HCT116 (cell line): ENCODE results near the gene WDR62. TPM values are rescaled to one million over a fixed set of nuclear protein-coding genes. Genes with fewer than 3 reads are reported as not detected.

Source experiments
- ATAC-seq: fragments of 200-7000 bp; cut with Tn5 transposase; 2 replicates; pipeline ENCODE4 v1.9.1; 2020; ENCODE audit warnings: mild to moderate bottlenecking, moderate library complexity
- BruUV-seq: library from RNA; stranded (reverse); fragments of 400-500 nt; replicated peaks from 2 replicates; lab custom pipeline; 2021; lab: Mats Ljungman, UMichigan
- CTCF ChIA-PET: fragments of 300-600 bp; sonication (Branson Sonifier 250); formaldehyde crosslinking; loops from one replicate; lab custom pipeline; 2021; ENCODE audit warnings: antibody characterized with exemption; lab: Charles Lee
- POLR2A ChIA-PET: fragments of 300-600, 350-600 bp; sonication (Branson Sonifier 250); formaldehyde crosslinking; loops from one replicate; lab custom pipeline; 2021; ENCODE audit warnings: antibody characterized with exemption; lab: Charles Lee
- RAD21 ChIA-PET, 2 experiments: fragments of 300-600 bp; sonication (Branson Sonifier 250); formaldehyde crosslinking; loops; one replicate each; lab custom pipeline; 2023; ENCODE audit warnings: low total read pairs in 2 of 2; ENCODE audit not compliant: uncharacterized antibody in 2 of 2, unreplicated experiment in 2 of 2, low non-redundant PET in 1 of 2; lab: Charles Lee
- DNase-seq: peaks from one replicate; pipeline ENCODE4 v3.0.0-alpha.2; 2010; ENCODE audit warnings: low read depth, low spot score
- H2AFZ ChIP-seq: fragments of 200-600 bp; shearing (Covaris generic), sonication (generic); 2 replicates; pipeline ENCODE4 v1.6.1; 2017; ENCODE audit warnings: low read depth, mixed run types, mixed read lengths, antibody characterized with exemption, low read length; ENCODE audit not compliant: poor library complexity, severe bottlenecking
- H3K27ac ChIP-seq: 2 replicates; pipeline ENCODE4 v1.5.1; 2012; ENCODE audit warnings: low read depth, low read length
- H3K27me3 ChIP-seq: fragments of 200-600 bp; sonication (generic); 2 replicates; pipeline ENCODE4 v1.6.1; 2016; ENCODE audit warnings: mixed run types, low read length, mixed read lengths; ENCODE audit not compliant: insufficient read depth
- H3K36me3 ChIP-seq, 2 experiments: fragments of 200-500 bp in 1 of 2; fragments of 200-600 bp in 1 of 2; sonication (Bioruptor generic) in 1 of 2; sonication (generic) in 1 of 2; 2 replicates each; pipeline versions ENCODE4 v1.5.1 to v1.6.1; 2014 to 2016; ENCODE audit warnings: low read length in 2 of 2, inconsistent platforms in 1 of 2, mixed read lengths in 1 of 2, mixed run types in 1 of 2; ENCODE audit not compliant: insufficient read depth in 2 of 2, control insufficient read depth in 1 of 2
- H3K4me1 ChIP-seq, 2 experiments: fragments of 200-600 bp in 1 of 2; sonication (generic) in 1 of 2; 2 replicates each; pipeline versions ENCODE4 v1.5.1 to v1.6.1; 2012 to 2017; ENCODE audit warnings: low read length in 2 of 2, inconsistent platforms in 1 of 2, mild to moderate bottlenecking in 1 of 2, mixed read lengths in 1 of 2, mixed run types in 1 of 2, moderate library complexity in 1 of 2; ENCODE audit not compliant: insufficient read depth in 2 of 2, control insufficient read depth in 1 of 2
- H3K4me2 ChIP-seq: fragments of 200-600 bp; sonication (generic); 2 replicates; pipeline ENCODE4 v1.6.1; 2017; ENCODE audit warnings: mixed run types, low read length, mixed read lengths
- H3K4me3 ChIP-seq, 2 experiments: fragments of 200-600 bp in 1 of 2; sonication (generic) in 1 of 2; replicated peaks in 1 of 2; 2 replicates each; pipeline ENCODE4 v1.5.1; 2011 to 2016; ENCODE audit warnings: low read length in 2 of 2, control low read depth in 1 of 2, low read depth in 1 of 2, mild to moderate bottlenecking in 1 of 2, mixed read lengths in 1 of 2, mixed run types in 1 of 2
- H3K79me2 ChIP-seq: fragments of 200-600 bp; sonication (generic); 2 replicates; pipeline ENCODE4 v1.6.1; 2017; ENCODE audit warnings: mild to moderate bottlenecking, mixed run types, low read length, moderate library complexity, mixed read lengths; ENCODE audit not compliant: insufficient read depth
- H3K9ac ChIP-seq: fragments of 200-600 bp; sonication (generic); 2 replicates; pipeline ENCODE4 v1.6.1; 2016; ENCODE audit warnings: low read length, mixed read lengths
- H3K9me2 ChIP-seq: fragments of 200-600 bp; sonication (generic), shearing (Covaris generic); 2 replicates; pipeline ENCODE4 v1.6.1; 2017; ENCODE audit warnings: mixed run types, mild to moderate bottlenecking, moderate library complexity; ENCODE audit not compliant: insufficient read depth
- H3K9me3 ChIP-seq, 2 experiments: fragments of 200-500 bp in 1 of 2; fragments of 200-600 bp in 1 of 2; sonication (Bioruptor generic) in 1 of 2; sonication (generic) in 1 of 2; 2 replicates each; pipeline ENCODE4 v1.6.1; 2014 to 2017; ENCODE audit warnings: low read length in 2 of 2, mixed read lengths in 2 of 2, inconsistent platforms in 1 of 2, low read depth in 1 of 2, mild to moderate bottlenecking in 1 of 2, mixed run types in 1 of 2, moderate library complexity in 1 of 2; ENCODE audit not compliant: control insufficient read depth in 1 of 2, insufficient read depth in 1 of 2
- H4K20me1 ChIP-seq: fragments of 200-600 bp; sonication (generic), shearing (Covaris generic); 2 replicates; pipeline ENCODE4 v1.6.1; 2017; ENCODE audit warnings: mixed run types, mild to moderate bottlenecking, moderate library complexity; ENCODE audit not compliant: insufficient read depth
- CTCF ChIP-seq, 3 experiments: fragments of 200-600 bp in 1 of 3; sonication (generic) in 1 of 3; IDR thresholded peaks in 2 of 3; conservative IDR thresholded peaks in 1 of 3; 2 replicates each; pipeline ENCODE4 v1.5.1; 2012 to 2017; ENCODE audit warnings: low read depth in 2 of 3, low read length in 2 of 3, antibody characterized with exemption in 1 of 3, borderline replicate concordance in 1 of 3, control low read depth in 1 of 3, mild to moderate bottlenecking in 1 of 3, mixed read lengths in 1 of 3, mixed run types in 1 of 3, moderate library complexity in 1 of 3; ENCODE audit not compliant: insufficient read depth in 1 of 3
- EGR1 ChIP-seq: IDR thresholded peaks from 2 replicates; pipeline ENCODE4 v1.6.1; 2012; ENCODE audit warnings: low read depth
- POLR2A ChIP-seq: IDR thresholded peaks from 2 replicates; pipeline ENCODE4 v1.7.0; 2011; ENCODE audit warnings: borderline replicate concordance; ENCODE audit not compliant: insufficient read depth, insufficient read length; ENCODE audit errors: extremely low read depth
- POLR2AphosphoS5 ChIP-seq: IDR thresholded peaks from 2 replicates; pipeline ENCODE4 v1.6.1; 2011; ENCODE audit warnings: mild to moderate bottlenecking, low read depth, low read length, moderate library complexity
- RAD21 ChIP-seq: IDR thresholded peaks from 2 replicates; pipeline ENCODE4 v1.6.1; 2012; ENCODE audit warnings: low read depth, mild to moderate bottlenecking
- SIN3A ChIP-seq: IDR thresholded peaks from 2 replicates; pipeline ENCODE4 v1.6.1; 2012; ENCODE audit warnings: low read depth
- SP1 ChIP-seq: IDR thresholded peaks from 2 replicates; pipeline ENCODE4 v1.6.1; 2012; ENCODE audit warnings: low read depth
- ZFX ChIP-seq: fragments of 450-650 bp; IDR thresholded peaks from 2 replicates; pipeline ENCODE4 v1.6.1; 2017
- intact Hi-C: fragments of 100-400 bp; cut with micrococcal nuclease; formaldehyde crosslinking; loops from 2 replicates; pipeline ENCODE4 v1.10.0; 2022
- total RNA-seq: library from RNA; stranded (reverse); gene quantifications from one replicate; pipeline ENCODE4 v1.2.1, GENCODE V29; 2021; ENCODE audit not compliant: unreplicated experiment
- TF ChIP-seq, protein P1 (sequence below): IDR thresholded peaks from 2 replicates; pipeline ENCODE4 v1.6.1; 2011; ENCODE audit warnings: mild to moderate bottlenecking, low read length, moderate library complexity; ENCODE audit not compliant: insufficient replicate concordance; ENCODE audit errors: extremely low read depth

The WDR62 gene
- total RNA-seq, 1 experiment from 2014 or later: 17.0 TPM

DNA sequence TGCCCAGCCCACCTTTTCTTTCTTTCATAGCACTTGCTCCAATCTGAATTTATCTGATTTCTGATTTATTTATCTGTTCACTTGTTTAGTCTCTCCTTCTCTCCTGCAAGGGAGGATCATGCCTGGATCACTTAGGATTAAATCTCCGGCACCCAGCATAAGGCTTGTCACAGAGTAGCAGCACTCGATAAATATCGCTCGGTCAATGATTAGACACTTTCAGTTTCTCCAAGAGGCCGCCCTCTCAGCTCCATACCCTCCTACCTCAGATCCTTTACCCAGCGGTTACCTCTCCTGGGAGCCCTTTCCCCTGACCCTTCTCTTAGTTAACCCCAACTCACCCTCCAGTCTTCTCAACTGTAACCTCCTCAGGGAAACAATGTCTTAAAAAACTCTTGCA, 23.4 kb upstream of the WDR62 start:
- Histone ChIP-seq H3K4me1 (no peaks in the 10 kb centered on the region), H3K9me2 (no peaks in the 10 kb centered on the region), H3K27ac (no peak overlapping the region), H3K4me2 (no peak overlapping the region), H2AFZ (no peak overlapping the region), H3K9ac (no peak overlapping the region), H3K4me3 (no peak overlapping the region), H3K79me2 (no peaks in the 10 kb centered on the region), H3K36me3 (0 out of 4 replicates have a peak, but pooled peaks cover 0 to 8% of the 10 kb centered on the region in 2 experiments), H3K9me3 (no peaks in the 10 kb centered on the region), H4K20me1 (no peaks in the 10 kb centered on the region), H3K27me3 (no peaks in the 10 kb centered on the region)
- ChIA-PET RAD21 (no interaction called here), CTCF (no interaction called here), POLR2A (no interaction called here)
- DNase-seq: no peak
- TF ChIP-seq, protein P1, sequence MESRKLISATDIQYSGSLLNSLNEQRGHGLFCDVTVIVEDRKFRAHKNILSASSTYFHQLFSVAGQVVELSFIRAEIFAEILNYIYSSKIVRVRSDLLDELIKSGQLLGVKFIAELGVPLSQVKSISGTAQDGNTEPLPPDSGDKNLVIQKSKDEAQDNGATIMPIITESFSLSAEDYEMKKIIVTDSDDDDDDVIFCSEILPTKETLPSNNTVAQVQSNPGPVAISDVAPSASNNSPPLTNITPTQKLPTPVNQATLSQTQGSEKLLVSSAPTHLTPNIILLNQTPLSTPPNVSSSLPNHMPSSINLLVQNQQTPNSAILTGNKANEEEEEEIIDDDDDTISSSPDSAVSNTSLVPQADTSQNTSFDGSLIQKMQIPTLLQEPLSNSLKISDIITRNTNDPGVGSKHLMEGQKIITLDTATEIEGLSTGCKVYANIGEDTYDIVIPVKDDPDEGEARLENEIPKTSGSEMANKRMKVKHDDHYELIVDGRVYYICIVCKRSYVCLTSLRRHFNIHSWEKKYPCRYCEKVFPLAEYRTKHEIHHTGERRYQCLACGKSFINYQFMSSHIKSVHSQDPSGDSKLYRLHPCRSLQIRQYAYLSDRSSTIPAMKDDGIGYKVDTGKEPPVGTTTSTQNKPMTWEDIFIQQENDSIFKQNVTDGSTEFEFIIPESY: no peak
- TF ChIP-seq ZFX (no peak), CTCF (IDR thresholded peaks at IDR 0.05 in 2 of 3, conservative IDR thresholded peaks at IDR 0.05 in 1 of 3; ENCODE audit: borderline replicate concordance in 1 of 3, insufficient read depth in 1 of 3, low read depth in 2 of 3, low read length in 2 of 3) (no peak), POLR2AphosphoS5 (no peak), SIN3A (no peak), EGR1 (no peak), SP1 (no peak), RAD21 (no peak), POLR2A (no peak)
- no peak for ATAC-seq
- BruUV-seq: no TSS peak
- intact Hi-C loops: no loop called here
